GM18861 (cell line): ENCODE data around the gene PCGF3.
"Not testable (repeated sequence)": the region's sequence is repeated elsewhere in the genome, so short reads cannot be mapped to it uniquely, and the experiment has no call there.

Source experiments
- ATAC-seq: cut with Tn5 transposase; IDR thresholded peaks from one replicate; pipeline ENCODE4 v1.9.1; 2021; ENCODE audit not compliant: unreplicated experiment

The PCGF3 gene

DNA sequence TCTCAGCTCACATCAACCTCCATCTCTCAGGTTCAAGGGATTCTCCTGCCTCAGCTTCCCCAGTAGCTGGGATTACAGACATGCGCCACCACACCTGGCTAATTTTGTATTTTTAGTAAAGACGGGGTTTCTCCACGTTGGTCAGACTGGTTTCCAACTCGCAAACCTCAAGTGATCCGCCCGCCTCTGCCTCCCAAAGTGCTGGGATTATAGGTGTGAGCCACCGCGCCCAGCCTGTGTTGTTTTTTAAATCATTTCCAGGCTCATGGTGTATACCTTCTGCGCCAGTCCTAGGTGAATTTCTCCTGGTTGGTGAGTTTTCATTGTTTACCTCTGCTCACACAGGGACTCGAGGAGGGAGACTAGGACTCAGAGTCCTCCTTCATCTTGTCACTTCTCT is 74.6 kb downstream of the PCGF3 start:
- ATAC-seq = not testable (repeated sequence)

DNA sequence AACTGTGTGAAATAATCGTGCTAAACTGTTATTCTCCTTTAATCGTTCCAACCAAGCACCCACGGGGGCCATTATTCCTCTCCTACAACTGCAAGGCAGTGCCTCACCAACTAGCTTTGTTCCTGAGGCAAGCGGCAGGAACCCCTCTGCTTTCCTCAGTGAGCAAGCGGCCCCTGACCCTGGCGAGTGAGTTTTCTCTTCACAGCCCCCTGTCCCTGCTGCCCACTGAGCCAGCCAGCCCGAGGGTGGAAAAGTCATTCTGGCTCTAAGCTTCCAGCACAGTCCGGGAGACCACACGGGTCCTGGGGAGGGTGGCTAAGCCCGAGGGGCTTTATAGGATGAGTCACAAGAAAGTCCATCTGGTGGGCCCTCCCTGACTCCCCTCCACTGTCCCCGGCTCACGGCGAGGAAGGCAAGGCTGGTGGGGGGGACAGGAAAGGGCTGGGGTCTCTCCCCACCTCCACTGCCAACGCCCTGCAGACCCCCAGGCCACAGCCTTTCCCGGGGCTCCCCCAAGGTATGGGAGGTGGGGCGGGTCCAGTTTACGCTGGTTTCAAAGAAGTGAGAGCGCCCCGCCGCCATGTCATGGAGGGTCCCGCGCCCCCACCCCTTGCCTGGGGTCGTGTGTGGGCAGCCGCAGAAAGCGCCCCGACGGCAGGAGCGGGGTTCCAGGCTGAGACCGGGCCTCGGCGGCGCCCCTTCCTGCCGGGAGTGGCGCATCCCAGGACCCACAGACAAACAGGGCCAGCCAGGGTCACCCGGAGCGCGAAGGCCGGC is 75.3 kb downstream of the PCGF3 start:
- no peak for ATAC-seq

DNA sequence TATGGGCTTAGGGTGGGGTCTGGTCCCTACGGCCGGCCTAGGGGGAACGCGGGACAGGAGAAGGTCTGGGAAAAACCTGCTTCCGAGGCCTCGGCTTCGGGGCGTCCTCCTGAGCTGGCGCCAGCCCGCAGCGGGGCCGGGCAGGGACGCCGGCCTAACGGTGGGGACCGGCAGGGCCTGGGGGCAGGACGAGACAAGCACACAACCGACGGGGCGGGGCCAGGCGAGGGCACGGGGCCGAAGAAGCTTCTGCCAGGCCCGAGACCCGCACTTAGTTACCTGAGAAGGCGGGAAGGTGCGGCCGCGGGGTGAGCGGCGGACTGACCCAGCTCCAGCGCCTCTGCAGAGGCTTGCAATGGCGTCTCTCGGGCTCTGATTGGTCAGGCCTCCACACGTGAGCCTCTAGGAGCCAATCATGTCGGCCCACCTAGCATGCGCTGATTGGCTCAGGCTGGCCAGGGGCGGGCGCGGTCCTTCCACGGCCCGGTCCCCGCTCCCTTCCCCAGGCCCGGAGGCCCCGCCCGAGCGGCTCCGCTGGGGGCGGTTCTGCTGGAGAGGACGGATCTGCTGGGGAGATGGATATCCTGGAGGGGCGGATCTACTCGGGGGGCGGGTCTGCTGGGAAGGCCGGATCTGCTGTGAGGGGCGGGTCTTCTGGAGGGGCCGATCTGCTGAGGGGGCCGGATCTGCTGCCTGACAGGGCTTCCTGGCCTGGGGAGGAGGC is 76.0 kb downstream of the PCGF3 start:
- ATAC-seq = peak; percentile 91

DNA sequence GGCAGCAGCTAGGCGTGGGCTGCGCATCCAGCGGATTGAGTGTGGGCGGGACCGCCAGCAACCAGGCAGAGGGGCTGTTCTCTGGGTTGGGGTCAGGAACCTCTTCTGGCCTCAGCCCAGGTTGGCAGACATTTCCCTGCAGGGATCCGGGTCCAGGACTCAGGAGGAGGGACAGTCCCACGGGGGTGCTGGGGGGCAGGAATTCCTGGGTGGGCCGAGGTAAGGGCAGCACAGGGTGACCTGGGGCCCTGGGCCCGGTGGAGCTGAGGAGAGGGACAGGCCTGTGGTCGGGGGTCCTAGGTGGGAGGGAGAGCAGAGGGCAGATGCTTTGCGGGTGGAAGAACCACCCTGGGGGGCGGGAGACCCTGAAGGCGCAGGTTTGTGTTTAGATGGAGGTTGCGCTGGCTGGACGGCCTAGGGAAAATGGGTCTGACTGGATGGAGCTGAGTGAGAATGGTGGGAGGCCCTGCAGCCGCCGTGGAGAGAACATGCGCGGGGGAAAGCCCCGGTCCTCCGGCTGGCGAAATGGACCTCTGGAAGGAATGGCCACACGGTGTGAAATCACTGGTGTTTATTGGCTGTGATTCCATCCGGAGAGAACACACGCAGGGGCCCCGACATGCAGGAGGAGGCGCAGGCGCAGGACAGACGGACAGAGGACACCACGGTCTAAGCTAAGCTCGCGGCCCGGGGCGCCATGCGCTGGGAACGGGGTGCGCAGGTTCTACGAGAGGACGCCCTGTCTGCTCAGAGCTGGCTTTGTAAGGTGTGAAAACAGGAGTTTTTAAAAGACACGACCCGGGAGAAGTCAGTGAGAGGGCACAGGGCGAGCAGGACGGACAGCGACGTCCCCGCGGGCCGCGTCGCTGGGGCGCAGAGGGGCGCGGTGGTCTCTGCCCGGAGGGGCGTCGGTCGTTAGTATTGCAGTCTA is 79.0 kb downstream of the PCGF3 start:
- ATAC-seq = no peak

DNA sequence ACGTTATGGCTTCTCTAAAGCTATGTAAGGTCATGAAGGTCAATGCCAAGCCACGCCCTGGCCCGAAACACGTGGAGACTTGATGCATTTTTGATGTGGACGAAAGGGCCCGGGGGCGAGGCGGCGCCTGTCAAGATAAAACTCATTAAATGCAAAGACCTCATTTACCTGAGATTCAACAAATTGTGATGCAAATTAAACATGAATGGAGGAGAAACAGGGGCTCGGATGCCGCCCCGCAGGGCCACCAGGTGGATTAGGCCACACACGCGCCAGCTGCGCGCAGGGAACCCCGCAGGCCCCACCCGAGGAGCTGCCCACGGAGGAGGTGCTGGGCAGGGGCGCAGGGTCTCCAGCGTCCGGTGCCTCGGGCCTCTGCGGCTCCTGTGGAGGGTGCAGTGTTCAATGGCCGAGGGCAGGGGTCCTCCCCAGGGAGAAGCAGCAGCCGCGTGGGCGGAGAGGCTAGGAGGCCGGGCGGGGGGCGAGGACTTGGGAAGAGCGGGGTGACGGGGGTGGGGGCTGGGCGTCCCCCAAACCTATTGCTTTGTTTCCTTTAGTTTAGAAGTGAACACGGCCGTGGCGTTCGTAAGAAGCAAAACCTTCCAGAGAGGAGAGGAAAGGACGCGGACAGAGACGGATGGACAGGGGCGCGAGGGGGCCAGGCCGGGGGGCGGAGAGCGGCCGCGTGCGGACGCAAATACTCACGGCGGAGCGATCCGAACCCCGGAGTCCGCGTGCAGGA is 79.9 kb downstream of the PCGF3 start:
- no peak for ATAC-seq

DNA sequence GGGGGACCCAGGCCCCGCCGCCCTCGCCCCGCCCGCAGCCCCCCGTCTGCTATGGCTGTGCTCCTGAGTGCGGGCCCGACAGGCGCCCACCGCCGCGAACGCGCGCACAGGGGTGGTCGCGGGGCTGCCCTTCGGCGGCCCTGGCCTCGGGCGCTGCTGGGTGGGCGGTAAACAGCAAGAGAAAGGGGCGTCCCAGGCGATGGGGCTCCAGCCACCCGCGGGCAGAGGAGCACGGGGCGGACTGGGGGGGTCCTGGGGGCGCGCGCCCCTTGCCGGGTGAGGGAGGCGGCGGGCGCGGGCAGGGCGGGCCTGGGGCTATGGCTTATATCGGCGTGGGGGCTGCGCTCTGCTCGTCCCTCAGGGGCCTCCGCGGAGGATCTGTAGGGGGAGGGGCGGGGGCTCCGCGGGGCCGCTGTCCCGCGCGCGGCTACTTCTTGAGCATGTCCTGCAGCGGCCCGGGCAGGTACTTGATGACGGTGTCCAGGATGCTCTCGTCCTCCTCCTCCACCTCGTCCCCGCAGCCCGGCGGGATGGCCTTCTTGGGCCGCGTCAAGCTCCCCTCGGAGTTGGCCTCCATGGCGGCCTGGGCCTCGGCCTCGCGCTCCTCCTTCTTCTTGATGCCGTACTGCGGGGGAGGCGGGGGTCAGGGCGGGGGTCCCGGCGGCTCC is 80.6 kb downstream of the PCGF3 start:
- ATAC-seq = no peak

DNA sequence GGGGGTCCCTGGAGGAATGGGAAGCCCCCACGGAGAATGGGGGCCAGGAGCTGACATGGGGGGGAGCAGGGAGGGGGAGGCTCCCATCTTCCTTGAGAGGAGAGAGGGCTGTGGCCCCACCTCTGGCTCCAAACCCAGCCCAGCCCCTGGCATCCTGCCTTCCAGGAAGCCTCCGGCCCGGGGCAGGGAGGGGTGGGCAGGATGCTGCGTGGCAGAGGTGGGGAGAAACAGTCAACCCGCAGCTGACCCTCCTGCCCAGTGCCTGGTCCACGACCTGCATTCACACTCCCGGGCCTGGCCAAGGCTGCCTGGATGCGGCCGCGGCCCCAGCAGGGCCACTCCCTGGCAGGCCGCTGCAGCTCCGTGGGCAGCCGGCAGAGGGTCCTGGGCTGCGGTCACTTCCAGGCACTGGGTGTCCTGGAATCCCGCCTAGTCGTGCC is 81.2 kb downstream of the PCGF3 start:
- no peak for ATAC-seq

DNA sequence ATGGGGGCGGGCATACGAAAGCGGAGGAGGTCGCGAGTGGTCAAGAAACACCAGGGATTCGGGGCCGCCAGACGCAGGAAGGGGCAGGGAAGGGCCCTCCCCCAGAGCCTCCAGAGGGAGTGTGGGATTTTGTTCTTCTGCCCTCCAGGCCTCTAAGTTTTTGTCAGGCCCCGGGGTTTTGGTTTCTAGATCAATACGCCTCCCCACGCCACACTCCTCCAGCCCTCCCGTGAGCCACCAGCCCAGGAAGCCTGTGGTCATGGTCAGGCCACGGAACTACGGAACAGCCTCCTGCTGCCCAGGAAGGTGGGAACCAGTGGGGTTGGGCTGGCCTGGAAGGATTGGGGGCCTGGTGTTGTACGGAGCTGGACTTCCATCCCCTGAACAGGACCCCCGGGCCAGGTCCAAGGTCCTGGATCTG is 81.9 kb downstream of the PCGF3 start:
- ATAC-seq = no peak

DNA sequence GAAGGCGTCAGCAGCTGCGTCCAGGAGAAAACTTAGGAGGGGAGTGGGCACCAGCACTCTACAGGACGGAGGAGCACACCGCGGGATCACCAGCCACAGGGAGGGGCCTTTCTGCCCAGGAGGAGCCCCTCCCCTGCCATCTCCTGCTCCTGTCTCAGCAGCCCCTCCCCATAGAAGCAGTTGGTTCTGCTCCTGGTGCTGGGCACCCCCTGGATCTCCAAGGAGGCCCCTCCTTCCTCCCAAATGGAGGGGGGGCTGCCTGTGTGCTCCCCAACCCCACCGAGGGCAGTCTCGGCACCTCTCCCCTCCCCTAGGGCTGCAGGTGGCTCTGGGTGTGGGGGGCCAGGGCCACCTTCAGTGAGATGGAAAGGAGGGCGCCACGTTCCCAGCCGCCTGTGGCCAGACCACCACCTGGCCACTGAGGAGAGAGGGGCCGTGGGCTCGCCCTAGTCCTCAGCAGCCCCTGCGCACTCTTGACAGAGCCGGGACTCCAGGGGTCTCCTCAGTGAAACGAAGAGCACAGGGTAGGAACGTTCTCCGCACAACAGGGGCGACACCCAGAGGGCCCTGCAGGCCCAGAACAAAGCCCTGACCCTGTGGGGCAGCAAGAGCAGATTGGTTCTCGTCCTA is 82.5 kb downstream of the PCGF3 start:
- no peak for ATAC-seq

DNA sequence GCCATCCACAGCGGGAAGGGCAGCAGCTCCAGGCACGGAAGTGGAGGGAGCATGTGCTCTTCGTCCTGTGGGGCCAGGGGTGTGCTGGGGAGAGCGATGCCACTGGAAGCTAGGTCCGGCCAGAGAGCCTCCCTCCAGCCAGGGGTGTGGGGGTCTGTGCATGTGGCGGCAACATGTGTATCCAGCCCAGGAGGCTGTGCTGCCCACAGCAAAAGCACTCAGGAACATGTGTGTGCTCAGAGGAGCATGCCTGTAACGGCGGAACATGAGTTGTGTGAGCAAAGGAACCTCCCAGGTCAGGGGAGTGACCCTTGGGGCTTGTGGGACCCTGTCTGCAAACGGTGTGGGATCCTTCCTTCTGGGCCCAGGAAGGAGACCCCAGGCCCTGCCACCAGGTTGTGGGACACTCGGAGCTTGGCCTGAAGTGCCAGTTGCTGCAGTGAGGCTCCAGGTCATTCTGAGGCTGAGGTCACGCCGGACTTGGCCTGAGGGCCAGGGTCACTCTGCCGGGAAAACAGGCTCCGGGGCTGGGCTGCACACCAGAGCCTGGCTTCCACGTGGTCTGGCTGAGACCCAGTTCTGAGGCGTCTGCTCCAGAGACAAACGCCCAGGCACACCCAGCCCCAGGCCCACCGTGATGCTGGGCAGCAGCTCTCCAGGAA is 83.1 kb downstream of the PCGF3 start:
- no peak for ATAC-seq

DNA sequence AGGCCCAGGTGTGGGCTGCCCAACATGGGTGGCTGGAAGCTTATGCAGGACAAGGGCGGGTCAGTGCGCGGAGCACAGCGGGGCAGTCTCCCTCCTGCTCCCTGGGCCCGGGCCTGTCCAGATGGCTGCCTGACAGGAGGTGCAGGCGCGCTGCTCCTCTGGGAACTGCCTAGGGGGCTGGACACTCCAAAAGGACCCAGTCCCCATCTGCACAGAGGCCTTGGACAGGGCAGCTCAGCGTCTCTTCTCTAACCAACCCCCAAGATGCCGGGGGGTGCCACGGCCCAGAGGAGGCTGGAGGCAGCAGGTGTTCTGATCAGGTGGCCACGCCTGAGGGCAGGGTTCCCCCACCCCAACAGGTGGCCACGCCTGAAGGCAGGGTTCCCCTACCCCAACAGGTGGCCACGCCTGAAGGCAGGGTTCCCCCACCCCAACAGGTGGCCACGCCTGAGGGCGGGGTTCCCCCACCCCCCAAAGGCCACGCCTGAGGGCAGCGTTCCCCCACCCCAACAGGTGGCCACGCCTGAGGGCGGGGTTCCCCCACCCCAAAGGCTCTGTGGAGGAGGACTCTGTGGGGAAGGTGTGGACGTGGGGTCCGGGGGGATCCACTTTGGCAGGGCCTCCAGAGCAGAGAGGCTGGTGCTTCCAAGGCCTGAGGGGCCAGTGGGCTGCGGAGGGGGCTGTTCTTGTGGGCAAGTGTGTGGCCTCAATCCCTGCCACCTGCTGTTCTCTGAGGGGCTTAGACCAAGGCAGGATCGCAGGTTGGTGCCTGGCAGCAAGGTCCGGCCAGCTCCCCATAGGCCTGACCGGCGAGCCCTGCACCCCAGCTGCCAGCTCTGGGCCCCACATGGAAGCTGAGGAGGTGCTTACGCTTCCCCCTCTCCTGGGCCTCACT is 84.2 kb downstream of the PCGF3 start:
- no peak for ATAC-seq

DNA sequence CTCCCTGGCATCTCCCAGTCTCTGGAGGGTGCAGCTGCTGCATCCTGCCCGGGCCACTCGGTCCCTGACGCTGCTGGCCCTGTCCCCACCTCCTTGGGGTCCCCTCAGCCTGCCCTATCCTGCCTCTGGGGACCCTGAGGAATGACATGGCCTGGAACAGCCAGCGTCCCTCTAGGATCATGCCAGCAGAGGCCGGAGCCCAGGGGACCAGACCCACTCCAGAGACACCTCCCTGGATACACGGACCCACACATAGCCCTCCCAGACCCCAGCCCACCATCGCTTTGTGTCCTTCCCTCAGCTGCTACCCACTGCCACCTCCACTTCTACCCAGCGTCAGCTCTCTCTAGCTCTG is 84.8 kb downstream of the PCGF3 start:
- ATAC-seq = no peak

DNA sequence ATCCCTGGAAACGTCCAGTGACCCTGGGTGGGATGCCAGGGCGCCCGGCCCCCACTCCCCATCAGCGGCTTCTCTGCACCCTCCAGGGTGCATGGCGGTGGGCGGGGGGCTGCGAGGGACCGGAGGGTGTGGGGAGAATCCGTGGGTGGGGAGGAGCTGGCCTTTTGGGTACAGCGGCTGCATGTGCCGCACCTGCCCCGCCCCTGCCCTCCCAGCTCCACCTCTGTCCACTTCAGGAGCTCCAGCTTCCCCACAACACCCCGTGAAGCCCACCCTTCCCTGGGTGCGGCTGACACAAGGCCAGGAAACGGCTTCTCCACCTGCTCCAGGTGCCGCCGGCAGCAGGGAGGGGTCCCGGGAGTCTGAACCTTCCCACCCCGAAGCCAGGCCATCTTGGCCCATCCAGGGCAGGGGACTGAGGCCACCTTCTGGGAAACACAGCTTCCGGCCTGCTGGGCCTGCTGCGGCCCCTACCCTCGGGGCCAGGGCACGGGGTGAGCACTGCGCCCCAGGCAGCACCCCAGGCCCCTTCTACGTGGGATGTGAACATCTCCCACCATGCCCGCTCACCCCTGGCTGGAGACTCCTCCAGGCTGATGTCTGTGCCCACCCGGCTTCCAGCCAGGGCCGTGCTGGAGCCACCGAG is 85.7 kb downstream of the PCGF3 start:
- no peak for ATAC-seq

DNA sequence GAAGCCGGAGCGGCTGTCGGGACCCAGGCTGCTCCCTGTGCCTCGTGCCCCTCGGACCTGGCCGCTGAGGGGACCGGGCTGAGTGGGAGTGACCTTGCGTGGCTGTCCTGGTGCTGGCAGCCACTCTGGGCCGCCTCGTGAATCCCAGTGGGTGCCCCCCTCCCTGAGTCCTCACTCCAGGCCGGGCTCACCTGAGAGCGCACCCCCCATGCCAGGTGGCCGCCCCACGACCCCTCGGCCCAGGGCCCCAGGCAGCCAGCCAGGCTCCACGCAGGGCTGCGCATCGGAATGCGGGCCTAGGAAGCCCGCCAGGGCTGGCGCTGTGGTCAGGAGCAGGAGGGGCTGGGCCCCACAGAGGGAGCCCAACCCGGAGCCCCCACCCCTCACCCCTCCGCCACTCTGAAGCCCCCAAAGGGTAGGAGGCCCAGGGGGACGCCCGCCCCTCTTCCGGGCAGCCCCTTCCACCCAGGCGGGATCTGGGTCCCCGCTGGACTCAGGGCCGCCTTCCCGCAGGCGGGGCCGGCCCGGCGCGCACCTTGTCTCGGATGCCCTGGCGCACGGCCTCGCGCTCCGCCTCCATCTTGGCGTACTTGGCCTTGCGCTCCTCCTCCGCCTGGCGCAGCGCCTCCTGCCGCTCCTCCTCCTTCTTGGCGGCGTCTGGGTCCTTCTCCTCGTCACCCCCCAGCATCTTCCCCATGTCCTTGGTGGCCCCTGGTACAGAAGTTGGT is 86.4 kb downstream of the PCGF3 start:
- no peak for ATAC-seq

DNA sequence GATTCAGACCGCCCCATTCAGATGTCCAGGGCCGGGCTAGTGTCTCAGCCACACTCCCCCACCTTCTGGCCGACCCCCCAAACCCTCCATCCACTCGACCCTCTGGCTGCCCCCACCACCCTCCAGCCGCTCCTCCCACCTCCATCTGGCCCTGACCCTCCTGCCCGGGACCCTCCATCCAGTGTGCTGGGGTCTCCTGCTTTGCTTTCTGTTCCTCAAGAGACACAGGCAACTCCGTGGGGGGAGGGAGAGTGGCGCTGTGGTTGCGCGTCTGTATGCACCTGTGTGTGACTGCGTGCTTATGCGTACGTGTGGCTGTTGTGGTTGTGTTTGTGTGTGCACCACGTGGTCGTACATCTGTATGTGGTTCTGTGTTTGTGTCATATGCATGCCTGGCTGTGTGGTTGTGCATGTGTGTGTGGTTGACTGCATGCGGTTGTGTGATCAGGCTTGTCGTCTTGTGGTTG is 87.0 kb downstream of the PCGF3 start:
- ATAC-seq = no peak

DNA sequence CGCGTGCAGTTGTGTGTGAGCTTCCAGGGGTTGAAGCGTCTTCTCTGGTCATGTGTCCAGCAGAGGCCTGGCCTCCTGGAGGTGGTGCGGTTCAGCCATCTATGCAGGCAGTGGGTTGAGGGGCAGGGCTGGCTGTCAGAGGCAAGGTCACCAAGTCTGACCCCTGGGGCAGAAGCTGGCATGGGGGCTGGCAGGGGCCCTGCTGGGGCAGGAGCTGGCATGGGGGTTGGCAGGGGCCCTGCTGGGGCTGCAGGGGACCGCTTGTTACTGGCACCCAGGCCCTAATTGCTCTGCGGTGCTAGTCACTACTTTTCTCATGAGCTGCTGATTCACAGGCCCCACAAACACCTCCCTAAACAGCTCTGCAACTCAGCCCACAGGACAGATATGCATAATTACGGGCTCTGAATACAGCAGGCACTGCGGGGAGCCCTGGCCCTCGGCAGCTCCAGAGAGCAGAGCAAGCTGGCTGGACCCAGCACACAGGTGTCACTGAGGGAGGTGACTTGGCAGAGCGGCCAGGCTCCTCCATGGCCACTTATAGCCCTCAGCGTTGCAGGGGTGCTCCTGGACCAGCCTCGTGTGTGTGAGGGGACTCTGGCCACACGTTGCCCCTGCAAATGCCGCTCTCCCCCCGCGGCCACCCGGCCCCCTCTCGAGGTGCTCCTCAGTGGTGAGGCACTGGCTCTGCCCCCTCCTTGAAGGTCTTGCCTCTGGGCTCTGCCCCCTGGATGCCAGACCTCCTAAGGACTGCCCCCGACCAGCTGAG is 87.6 kb downstream of the PCGF3 start:
- no peak for ATAC-seq
